Frontal cortex (tissue), 4 donors: ENCODE results near the gene GIT2. TPM values are rescaled to one million over a fixed set of nuclear protein-coding genes. Genes with fewer than 3 reads are reported as not detected.
"Not testable (repeated sequence)": the region's sequence is repeated elsewhere in the genome, so short reads cannot be mapped to it uniquely, and the experiment has no call there.

Experiments
- DNase-seq, 2 donors: peaks; one replicate each; pipeline ENCODE4 v3.0.0; 2012; ENCODE audit warnings: low spot score in 2 of 2
- FAIRE-seq: peaks from 2 replicates; lab custom pipeline; 2012; peaks lifted over from hg19 to GRCh38; lab: Jason Lieb, UNC
- total RNA-seq: library from RNA; depleted of rRNA; stranded (reverse); fragments of >200 nt; gene quantifications from one replicate; pipeline ENCODE4 v1.2.3, GENCODE V29; 2014
- donor health status: control.
- donor health status: control.
- donor health status: control.

GIT2 gene
- total RNA-seq, 1 donor from 2014 or later, result 20.4 TPM

DNA sequence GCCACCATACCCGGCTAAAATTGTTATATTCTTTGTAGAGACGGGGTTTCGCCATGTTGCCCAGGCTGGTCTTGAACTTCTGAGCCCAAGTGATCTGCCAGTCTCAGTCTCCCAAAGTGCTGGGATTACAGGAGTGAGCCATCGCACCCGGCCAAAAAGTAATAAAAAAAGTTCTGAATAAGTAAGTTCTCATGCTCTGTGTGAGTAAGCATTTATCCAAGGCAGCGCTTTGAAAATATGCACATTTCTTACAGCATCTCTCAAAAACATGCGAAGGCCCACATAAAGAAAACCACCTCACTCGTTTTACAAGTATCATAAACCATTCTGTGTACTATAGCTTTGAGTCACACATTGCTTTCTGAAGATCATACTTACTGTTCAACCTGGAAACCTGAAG lies 8.6 kb downstream of the GIT2 start:
- FAIRE-seq (no peak), DNase-seq (no peak)

DNA sequence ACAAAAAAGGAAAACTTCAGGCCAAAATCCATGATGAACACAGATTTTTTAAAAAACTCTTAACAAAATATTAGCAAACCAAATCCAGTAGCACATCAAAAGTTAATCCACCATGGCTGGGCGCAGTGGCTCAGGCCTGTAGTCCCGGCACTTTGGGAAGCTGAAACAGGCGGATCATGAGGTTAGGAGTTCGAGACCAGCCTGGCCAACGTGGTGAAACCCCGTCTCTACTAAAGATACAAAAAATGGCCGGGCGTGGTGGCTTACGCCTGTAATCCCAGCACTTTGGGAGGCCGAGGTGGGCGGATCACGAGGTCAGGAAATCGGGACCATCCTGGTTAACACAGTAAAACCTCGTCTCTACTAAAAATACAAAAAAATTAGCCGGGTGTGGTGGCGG lies 9.9 kb downstream of the GIT2 start:
- DNase-seq, FAIRE-seq: not testable (repeated sequence)

DNA sequence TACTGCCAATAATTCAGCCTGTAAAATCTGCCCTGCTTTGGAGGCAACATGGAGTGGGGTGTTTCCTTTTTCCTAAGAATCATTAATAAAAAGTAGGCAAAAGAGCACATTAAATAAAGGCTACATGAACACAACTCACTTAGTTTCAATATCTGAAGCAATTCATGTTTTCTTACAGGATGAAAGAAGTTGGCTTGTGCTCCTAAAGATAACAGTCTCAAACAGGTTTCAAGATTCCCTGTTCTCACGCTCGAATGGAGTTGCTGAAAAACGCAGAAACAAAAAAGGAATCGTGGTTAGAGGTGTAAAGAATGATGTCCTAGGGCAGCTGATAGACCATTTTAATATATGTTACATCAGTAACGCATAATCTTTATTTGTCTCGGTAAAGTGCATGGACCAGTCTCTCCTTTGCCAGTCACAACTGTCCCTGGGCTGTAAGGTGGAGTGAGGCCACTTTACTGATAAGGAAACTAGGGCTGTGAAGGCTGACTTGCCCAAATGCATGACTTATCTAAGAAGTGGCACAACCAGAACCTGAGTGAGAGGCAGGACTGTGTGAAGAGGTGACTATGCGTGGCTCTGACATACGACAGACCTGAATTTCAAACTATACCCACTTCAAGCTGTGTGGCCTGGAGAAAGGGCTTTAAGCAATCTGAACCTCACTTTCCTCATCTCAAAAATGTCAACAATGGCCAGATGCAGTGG lies 12.6 kb downstream of the GIT2 start:
- FAIRE-seq (no peak), DNase-seq (no peak)

DNA sequence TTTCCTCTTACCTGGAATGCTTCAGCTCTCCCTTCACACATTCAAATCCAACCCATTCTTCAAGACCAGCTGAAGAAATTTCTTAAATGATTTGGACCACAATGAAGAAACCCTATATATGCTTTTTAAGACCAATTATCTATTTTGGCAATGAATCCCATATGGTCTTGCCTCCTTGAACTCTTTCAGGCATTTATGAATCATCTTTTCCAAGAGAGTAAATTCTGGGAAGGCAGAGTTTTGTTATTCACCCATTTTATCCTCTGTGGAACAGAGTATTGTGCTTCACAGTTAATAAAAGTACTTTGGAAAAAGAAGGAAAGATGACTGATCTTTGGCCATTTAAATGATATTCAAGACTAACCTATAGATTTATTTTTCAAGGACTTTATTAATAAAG lies 14.0 kb downstream of the GIT2 start:
- no peak for DNase-seq
- no peak for FAIRE-seq

DNA sequence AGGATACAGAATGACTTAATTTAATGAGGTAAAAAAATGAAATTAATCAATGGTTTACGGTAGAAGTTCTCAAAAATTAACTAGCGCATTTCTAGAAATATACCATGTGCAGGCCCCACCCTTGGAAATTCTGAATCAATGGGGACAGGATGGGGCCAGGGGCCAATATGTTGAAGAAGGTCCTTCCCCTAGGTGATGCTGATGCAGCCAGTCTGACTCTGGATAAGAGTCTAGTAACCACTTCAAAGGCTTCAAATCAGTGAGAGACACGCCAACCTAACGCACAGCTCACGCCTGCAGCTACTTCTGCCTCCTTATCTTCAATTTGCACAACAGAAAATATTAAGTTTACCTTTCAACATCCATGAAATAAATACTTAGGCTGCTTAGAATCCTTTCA lies 14.9 kb downstream of the GIT2 start:
- DNase-seq (no peak), FAIRE-seq (no peak)

DNA sequence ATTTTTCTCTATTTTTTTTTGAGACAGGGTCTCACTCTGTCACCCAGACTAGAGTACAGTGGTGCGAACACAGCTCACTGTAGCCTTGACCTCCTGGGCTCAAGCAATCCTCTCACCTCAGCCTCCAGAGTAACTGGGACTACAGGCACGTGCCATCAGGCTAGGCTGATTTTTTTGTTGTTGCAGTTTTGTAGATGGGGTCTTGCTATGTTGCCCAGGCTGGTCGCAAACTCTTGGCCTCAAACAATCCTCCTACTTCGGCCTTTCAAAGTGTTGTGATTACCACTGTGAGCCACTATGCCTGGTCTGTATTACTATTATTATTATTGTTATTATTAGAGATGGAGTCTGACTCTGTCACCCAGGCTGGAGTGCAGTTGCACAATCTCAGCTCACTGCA lies 23.3 kb downstream of the GIT2 start:
- FAIRE-seq, result no peak
- no peak for DNase-seq

DNA sequence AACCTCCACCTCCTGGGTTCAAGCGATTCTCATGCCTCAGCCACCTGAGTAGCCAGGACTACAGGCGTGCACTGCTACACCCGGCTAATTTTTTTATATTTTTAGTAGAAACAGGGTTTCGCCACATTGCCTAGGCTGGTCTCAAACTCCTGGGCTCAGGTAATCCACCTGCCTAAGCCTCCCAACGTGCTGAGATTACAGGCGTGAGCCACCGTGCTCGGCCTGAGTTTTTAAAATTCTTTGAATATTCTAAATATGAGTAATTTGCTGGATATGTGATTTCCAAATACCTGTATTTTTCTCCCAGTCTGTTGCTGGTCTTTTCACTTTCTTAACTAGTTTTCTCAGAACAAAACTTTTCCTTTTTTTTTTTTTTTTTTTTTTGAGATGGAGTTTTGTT lies 27.4 kb downstream of the GIT2 start:
- FAIRE-seq (no peak), DNase-seq (no peak)

DNA sequence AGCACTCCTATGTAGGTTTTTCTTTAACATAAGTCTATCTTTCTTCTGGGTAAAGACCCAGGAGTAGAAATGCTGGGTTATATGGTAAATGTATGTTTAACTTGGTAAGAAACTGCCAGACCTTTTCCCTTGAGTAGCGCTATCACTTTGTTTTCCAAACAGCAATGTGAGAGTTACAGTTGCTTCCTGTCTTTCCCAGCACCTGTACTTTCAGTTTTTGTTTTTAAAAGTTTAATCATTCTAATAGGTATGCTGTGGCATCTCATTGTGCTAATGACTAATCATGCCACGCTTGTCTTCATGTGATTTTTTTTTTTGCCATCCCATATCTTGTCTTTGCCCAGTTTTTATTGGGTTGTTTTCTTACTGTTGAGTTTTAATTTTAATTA lies 28.1 kb downstream of the GIT2 start:
- FAIRE-seq, result no peak
- DNase-seq, result no peak

DNA sequence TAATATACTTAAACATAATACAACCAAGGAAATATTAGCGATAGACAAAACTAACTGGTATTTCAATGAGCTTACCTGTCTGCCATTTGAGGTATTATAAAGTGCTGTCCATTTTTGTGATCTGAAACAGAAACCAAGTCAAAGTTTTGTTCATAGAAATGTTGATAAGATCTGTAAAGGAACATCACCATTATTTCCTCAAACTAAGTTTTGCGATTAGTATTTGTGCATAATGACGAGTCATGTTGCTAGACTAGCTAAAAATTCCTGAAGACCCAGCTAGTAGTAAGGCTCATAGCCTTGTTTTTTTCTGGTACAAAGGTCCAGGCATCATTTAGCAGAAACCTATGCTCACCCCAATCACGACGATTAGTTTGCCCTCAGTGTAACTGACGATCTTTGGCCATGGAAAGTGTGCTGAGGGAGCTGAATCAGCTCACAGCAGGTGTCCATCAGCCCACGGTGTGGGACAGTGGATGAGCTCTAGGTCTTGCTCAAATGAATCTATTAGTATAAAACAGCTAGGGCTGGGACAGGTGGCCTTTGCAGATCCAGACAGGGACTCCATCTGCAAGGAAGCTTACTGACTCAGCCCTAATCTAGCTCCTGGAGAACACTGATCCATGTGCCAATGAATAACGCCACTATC lies 28.7 kb downstream of the GIT2 start:
- FAIRE-seq, result no peak
- no peak for DNase-seq

DNA sequence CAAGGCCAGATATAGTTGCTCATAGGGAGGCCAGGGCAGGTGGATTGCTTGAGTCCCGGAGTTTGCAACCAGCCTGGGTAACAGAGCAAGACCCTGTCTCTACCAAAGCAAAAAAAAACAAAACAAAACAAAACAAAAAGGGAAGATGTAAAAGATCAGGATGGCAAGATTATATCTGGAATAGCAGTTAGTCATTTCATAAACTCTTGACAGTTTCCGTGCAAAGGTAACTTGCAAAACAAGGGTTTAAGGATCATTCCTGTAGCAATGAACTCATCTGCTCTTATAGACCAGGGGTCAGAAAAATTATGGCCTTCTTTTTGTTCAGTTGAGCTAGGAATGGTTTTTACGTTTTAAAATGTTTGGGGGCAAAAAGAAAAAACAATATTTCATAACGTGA lies 29.6 kb downstream of the GIT2 start:
- DNase-seq, result no peak
- FAIRE-seq, result no peak

DNA sequence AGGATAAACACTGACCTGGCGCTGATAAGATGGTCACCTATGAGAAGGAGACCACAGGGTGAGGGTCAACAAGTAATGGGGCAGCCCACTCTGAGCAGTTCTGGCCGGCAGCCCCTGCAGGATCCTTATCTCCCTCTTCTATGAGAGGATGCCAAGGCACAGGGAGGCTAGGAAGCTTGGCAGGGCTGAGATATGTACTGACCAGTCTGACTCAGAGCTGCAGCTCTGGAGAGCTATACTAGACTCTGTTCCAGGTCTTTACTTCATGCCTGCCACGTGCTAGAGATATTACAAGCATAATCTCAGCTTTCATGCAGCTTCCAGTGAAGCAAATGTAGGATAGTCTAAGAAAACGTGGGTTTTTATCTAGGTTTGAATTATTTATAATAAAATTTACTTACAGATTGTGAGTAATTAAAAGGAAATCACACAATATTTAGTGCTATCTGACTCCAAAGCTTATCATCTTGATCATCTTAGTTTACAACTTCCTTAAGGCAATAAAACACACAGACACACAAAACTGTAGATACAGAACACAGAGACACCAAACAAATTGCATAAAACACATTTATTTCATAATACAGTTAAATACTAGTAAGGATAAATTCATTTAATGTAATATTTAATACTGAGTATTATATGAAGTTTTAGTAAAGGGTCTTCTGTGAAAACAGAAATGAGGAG lies 32.3 kb downstream of the GIT2 start:
- no peak for FAIRE-seq

DNA sequence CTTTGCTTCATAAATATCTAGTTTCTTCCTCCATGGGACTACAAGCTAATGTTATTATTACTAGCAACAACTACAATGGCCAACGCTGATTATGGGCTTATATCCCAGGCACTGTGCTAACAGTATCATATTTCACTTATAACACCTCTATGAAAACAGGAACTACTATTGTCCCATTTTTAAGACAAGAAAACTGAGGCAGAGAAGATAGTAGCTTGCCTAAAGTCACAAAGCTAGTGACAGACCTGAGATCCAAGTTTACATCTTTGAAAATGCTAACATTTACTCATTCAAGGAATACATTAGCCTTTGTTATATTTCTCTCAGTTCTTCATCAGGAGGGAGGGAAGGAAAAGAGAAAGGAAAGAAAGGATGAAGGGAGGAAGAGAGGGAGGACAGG lies 32.8 kb downstream of the GIT2 start:
- no peak for DNase-seq
- no peak for FAIRE-seq

More for the DNA sequence above, 32.3 kb downstream of the GIT2 start:
- no peak for DNase-seq

DNA sequence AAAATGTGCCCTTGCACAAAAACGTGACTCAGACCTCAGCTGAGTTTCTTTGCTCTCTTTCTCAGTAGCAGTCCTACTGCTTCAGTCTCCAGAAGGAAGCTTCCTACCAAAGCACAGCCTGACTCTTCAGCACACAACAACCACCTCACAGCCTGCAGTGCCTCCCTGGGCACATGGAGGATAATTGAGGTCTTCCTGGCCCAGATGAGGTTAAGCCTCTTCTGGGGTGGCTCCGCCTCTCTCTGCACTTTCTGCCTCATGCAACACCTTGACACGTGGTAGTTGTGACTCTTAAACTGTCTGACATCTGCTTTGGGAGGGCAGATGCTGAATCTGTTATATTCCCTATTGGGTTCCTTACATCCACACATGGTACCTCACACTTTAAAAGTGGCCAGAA lies 33.8 kb downstream of the GIT2 start:
- DNase-seq, result no peak
- no peak for FAIRE-seq

DNA sequence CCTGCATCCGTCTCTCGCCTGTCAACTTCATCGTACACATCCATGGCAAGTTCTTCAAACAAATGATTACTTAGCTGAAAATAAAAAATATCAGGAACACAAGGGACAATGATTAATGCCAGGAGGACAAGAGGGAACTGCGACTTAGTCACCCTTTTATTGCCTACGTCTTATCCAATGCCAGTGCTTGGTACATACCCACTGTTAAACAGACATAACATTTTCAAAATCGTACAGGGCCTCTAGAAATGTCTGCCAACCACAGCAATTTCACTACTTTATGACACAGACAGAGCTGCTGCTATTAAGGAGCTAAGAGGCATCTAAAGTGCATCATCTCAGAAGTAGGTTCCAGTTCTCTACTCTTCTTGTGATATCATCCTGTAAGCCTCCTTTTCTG lies 34.6 kb downstream of the GIT2 start:
- FAIRE-seq, result no peak
- DNase-seq, result no peak

DNA sequence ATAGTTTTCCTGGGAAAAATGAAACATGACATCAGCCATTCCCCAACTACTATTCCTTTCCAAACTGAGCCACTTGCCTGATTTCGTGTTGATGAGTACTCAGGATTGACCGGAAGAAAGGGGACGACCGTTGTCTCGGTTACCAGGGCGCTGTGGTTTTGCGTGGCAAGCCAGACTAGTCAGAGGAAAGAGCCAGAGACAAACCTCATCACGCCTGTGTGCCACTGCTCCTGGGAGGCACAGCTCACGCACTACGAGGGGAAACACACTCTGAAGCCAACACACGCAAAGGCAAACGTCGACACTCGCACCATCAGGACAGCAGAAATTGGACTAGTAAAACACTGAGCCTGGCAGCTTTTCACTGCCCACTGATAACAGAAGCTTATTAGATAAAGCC lies 35.0 kb downstream of the GIT2 start:
- no peak for FAIRE-seq

DNA sequence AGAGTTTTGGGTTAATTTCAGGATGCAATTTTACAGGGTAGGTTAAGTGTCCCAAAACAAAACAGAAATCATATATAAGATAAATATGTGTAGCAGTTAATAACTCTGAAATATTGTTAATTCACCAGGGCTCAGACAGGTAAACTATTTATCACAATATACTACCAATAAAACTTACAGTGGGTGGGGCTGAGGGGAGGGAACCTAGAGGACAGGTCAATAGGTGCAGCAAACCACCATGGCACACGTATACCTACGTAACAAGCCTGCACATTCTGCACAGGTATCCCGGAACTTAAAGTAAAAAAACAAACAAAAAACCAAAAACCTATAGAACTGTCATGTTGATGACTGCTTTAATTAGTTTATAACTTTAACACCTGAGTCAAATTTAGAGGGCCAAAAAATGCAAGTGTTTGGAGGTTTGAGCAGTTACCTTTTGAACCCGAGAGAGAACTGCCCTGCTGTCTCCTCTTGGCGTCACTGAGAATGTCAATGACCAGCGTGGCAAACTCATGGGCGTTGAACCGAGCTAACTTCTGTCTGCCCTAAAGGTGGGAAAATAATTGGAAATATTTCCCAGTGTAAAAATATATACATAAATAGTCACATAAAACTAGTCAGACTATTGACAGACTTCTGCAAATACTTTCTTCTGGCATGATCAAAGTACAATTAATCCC lies 36.6 kb downstream of the GIT2 start:
- no peak for DNase-seq
- FAIRE-seq, result no peak

More for the DNA sequence above, 35.0 kb downstream of the GIT2 start:
- DNase-seq, result no peak

DNA sequence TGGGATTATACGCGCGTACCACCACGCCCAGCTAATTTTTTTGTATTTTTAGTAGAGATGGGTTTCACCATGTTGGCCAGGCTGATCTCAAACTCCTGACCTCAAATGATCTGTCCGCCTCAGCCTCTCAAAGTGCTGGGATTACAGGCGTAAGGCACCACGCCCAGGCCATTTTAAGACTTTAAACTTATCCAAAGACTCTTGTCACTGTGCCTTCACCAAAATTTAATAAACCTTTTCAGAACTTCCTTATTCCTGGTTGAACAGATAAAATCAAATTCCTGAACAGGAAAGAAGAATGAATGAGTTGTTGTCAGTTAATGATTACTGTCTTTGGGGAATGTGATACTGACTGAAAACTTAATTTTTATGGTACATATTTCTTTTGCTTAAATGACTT lies 37.8 kb downstream of the GIT2 start:
- no peak for DNase-seq
- no peak for FAIRE-seq

DNA sequence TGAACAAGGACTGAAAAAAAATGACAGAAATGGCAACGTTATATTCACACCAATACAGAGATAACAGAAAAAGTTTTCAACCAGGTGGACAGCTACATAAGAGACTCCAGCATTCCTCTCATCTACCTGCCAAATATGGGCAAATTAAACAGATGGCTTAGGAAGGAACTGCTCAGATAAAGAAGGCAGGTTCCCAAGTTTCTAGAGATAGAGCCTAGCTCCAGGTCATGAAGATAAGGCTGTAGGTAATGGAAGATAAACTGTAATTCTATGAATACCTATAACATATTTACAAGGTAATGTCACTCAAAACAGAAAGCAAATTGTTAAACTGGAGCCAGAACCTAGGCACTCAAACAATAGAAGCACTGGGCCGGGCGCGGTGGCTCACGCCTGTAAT lies 42.5 kb downstream of the GIT2 start:
- FAIRE-seq (no peak), DNase-seq (no peak)

DNA sequence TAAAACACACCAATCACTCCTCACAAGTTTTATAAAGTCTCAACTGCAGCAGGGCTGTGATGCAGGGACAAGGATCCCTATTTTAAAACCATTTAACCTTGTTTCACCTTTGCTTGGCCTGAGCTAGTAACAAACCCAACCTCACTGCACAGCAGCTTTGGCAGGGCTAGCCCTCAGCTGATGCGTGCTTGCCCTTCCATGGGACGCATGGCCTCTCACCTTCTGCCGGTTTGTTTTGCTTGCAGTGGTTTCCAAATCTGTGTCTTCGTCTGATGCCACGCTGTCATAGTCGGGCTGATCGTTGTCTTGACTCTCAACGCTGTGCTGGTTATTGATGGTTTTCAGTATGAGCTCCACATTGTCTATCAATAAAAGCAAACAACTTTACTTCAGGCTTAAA lies 43.3 kb downstream of the GIT2 start:
- DNase-seq (no peak), FAIRE-seq (no peak)

DNA sequence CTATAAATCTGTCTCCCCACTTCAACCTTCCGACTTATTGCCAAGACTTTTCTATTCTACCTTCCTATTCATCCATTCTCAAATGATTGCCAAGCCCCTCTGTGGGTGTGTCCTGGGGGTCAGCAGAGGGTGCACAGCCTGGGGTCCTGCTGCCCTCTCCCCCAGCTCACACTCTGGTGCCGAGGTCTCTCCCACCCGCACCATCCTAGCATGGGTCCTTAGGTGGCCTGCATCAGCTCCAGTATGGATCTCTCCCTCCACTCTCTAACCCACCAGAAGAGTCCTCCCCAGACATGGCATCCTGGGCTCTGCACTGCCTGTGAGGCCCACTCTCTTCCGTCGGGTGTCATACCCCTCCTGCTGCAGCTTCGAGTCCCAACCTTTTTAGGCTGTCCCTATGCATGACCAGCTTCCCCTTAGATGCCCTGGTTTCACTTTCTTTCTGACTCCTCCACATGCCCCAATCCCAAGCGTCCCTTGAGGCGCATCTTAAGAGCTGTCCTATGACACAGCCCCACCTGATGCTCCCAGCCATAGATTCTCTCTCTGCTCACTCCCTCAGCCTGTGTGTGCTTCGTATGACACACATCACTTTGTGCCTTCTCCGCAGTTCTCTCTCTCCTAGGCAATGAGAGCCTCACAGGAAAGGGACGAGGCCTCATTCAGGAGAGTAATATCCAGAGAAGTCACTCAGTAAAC lies 43.9 kb downstream of the GIT2 start:
- no peak for DNase-seq
- no peak for FAIRE-seq
